HFFc6 (cell line): ENCODE data around the gene NCAN. TPM values are rescaled to one million over a fixed set of nuclear protein-coding genes. Genes with fewer than 3 reads are reported as not detected.

Experiments used
- DNase-seq: peaks from one replicate; pipeline ENCODE4 v3.0.0-alpha.2; 2018
- H3K27ac Mint-ChIP-seq: 2 replicates; pipeline ENCODE4 v1.8.0; 2020; ENCODE audit warnings: mild to moderate bottlenecking, mixed read lengths
- H3K27me3 Mint-ChIP-seq: 2 replicates; pipeline ENCODE4 v1.8.0; 2021; ENCODE audit warnings: mild to moderate bottlenecking, moderate library complexity, mixed read lengths; ENCODE audit not compliant: insufficient read depth
- H3K36me3 Mint-ChIP-seq: 2 replicates; pipeline ENCODE4 v1.8.0; 2021; ENCODE audit warnings: low read depth, mixed read lengths
- H3K4me1 Mint-ChIP-seq: 2 replicates; pipeline ENCODE4 v1.8.0; 2020; ENCODE audit warnings: low read depth, mixed read lengths
- H3K4me3 Mint-ChIP-seq: 2 replicates; pipeline ENCODE4 v1.8.0; 2020; ENCODE audit warnings: mild to moderate bottlenecking, moderate library complexity, mixed read lengths
- H3K9me3 Mint-ChIP-seq: 2 replicates; pipeline ENCODE4 v1.8.0; 2020; ENCODE audit warnings: mild to moderate bottlenecking, mixed read lengths
- long read RNA-seq: library from polyadenylated mRNA; unstranded; transcript quantifications from one replicate; pipeline ENCODE4 v2.0.0, GENCODE V29; 2019
- total RNA-seq, 6 experiments: library from RNA; stranded (reverse); fragmentation: NEBNext Ultra II Directional; extraction: Animal tissue kit (Norgen Biotek cat#: 25700); gene quantifications; 2 replicates in 1 of 6; 3 replicates in 5 of 6; pipeline ENCODE4 v1.2.3, GENCODE V29; 2021
- TF ChIP-seq, protein P1 (sequence below): fragments of 200-600 bp; sonication (generic); IDR thresholded peaks from 2 replicates; pipeline ENCODE4 v1.5.0; 2021; ENCODE audit warnings: antibody characterized with exemption, mild to moderate bottlenecking

NCAN gene
- not detected for total RNA-seq
- long read RNA-seq: 0 reads

DNA sequence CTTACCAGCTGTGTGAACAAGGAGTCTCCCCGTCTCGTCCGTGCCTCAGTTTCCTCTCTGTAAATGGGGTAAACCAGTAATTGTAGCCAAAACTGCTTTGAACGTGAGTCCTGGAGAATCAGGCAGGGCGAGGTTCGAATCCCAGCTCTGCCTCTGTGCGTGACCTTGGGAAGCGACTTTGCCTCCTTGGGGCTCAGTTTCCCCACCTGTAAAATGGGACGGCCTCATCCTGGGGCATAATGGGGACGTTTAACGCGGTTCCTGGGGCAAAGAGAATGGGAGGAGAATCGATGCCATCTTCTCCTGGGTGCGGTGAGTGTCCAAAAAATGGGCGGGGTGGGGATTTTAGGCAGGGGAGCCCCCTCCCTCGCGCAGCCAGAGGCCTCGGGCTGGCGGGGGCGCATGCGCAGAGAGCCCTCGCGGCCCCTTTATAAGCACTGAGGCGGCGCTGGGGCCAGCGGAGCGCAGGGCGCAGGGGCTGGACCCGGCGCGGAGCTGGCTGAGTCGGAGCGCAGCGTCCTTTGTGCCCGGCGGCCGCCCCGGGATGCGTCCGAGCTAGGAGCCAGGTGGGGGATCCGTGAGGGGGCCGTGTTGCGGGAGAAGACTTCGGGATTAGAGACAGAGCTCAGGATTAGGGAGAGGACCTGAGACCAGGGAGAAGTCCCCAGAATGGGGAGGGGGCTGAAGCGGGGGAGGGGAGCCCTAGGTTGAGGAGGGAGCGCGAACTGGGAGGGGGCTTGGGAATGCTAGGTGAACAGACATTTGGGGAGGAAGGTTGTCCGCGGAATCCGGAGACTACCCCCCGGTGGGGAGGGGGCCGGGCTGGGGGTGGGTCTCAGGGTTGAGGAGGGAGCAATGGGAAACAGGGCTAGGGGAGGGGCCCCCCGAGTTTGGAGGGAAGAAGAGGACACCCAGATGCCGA is at the start of gene NCAN:
TSS of gene NCAN (plus strand) at position 460 of the 922 bp plus-strand sequence. CDS start 4,996 bp downstream, outside the sequence.
- TF ChIP-seq, protein P1, sequence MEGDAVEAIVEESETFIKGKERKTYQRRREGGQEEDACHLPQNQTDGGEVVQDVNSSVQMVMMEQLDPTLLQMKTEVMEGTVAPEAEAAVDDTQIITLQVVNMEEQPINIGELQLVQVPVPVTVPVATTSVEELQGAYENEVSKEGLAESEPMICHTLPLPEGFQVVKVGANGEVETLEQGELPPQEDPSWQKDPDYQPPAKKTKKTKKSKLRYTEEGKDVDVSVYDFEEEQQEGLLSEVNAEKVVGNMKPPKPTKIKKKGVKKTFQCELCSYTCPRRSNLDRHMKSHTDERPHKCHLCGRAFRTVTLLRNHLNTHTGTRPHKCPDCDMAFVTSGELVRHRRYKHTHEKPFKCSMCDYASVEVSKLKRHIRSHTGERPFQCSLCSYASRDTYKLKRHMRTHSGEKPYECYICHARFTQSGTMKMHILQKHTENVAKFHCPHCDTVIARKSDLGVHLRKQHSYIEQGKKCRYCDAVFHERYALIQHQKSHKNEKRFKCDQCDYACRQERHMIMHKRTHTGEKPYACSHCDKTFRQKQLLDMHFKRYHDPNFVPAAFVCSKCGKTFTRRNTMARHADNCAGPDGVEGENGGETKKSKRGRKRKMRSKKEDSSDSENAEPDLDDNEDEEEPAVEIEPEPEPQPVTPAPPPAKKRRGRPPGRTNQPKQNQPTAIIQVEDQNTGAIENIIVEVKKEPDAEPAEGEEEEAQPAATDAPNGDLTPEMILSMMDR: no peak
- Mint-ChIP-seq H3K36me3 (no peaks in the 10 kb centered on the region), H3K27ac (no peak within 1 kb of the TSS), H3K27me3 (peaks cover 15% of the 10 kb centered on the region), H3K4me3 (no peak within 1 kb of the TSS), H3K9me3 (no peaks in the 10 kb centered on the region; the same call in 1 of the 2 replicates), H3K4me1 (no peaks in the 10 kb centered on the region)
- no peak for DNase-seq

DNA sequence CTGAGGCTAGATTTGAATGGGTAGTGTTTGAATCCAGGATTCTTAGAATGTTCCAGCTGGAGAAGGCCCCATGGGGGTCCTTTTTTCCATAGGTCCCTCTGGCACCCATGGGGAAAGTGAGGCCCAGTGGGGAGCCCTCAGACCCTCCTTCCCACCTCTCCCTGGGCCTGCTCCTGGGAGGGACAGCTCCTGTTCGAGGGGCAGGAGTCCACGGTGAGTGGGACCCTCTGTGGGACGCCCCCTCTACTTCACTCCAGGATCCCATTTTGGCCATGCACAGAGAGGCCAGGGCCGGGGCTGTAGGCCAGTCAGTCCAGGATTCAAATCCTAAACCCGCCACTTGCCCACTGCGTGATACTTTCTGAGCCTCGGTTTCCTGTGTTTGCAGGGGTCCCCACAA is 49.3 kb upstream of the NCAN start:
- Mint-ChIP-seq H3K4me3 (no peak overlapping the region), H3K4me1 (no peaks in the 10 kb centered on the region), H3K27ac (no peak overlapping the region), H3K27me3 (no peaks in the 10 kb centered on the region), H3K36me3 (no peaks in the 10 kb centered on the region), H3K9me3 (no peaks in the 10 kb centered on the region)
- TF ChIP-seq, protein P1: no peak
- no peak for DNase-seq

DNA sequence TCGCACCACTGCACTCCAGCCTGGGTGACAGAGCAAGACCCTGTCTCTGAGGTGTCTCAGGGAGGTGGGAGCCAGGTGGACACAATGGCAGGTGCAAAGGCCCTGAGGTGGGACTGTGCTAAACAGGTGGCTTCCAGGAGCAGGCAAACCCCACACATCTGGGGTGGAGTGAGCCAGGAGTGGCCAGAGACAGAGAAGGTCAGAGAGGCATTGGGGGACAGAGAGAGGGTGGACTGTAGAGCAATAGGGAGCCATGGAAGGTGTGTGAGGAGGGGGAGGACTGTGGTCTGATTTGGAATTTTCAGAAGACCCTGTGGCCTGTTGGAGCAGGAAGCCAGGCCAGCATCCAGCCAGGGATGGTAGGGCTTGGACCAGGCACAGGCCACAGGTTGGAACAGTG is 46.4 kb upstream of the NCAN start:
- DNase-seq: no peak
- H3K4me1 Mint-ChIP-seq: no peaks in the 10 kb centered on the region
- no peaks in the 10 kb centered on the region for H3K9me3 Mint-ChIP-seq
- H3K36me3 Mint-ChIP-seq: no peaks in the 10 kb centered on the region
- TF ChIP-seq, protein P1: no peak
- no peak overlapping the region for H3K4me3 Mint-ChIP-seq
- no peaks in the 10 kb centered on the region; the same call in 1 of the 2 replicates for H3K27me3 Mint-ChIP-seq
- no peak overlapping the region for H3K27ac Mint-ChIP-seq

DNA sequence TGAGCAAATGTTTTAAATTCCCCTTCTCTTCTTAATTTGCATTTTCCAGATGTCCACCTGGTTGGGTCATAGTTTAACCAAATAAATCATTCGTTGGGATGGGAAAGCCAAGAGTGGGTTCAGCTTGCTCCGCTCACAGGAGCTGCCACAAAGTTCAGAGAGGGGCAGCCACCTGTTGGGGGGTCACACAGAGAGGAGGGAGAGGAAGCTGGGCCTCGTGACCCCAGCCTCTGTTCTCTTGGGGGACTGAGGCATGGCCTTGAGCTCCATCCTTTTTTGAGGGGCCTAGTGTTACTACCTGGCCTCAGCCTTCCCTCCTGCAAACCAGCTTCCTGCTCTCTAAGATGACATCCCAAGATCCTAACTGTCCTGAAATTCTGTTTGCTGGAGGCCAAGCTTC is 44.1 kb upstream of the NCAN start:
- no peaks in the 10 kb centered on the region for H3K4me1 Mint-ChIP-seq
- no peaks in the 10 kb centered on the region; the same call in 1 of the 2 replicates for H3K27me3 Mint-ChIP-seq
- no peaks in the 10 kb centered on the region for H3K9me3 Mint-ChIP-seq
- H3K27ac Mint-ChIP-seq: no peak overlapping the region
- TF ChIP-seq, protein P1: no peak
- no peaks in the 10 kb centered on the region for H3K36me3 Mint-ChIP-seq
- no peak for DNase-seq
- H3K4me3 Mint-ChIP-seq: no peak overlapping the region

DNA sequence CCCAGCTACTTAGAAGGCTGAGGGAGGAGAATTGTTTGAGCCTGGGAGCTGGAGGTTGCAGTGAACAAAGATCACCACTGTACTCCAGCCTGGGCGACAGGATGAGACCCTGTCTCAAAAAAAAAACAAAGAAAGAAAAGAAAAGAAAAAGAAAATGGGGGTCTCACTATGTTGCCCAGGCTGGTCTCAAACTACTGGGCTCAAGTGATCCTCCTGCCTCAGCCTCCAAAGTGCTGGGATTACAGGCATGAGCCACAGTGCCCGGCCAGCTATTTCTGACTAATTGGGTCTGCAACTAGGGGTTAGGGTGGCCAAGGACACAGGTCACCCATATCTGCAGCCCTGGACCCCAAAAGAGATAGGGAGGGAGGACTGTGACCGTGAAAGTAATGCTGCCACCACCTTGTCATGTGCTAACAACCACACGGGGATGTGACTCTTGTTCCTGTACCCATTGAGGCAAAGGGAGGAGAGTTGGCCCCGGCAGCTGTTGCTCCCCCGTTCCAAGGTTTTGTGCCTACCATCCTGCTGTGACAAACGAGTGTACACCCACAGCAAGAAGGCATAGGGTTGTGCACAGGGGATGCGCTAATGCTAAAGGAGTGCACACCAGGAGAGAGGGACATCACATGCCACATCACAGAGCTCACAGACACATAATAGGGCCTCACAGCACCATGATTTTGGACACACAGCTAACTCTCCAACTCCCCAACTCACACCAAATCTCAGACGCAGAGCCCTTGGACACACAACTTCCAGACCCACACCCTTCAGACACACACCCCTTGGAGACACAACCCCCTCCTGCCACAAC is 42.3 kb upstream of the NCAN start:
- DNase-seq: no peak
- Mint-ChIP-seq H3K4me1 (no peaks in the 10 kb centered on the region), H3K27ac (no peak overlapping the region), H3K9me3 (no peaks in the 10 kb centered on the region), H3K36me3 (no peaks in the 10 kb centered on the region), H3K27me3 (no peaks in the 10 kb centered on the region; the same call in 1 of the 2 replicates), H3K4me3 (no peak overlapping the region)
- TF ChIP-seq, protein P1: no peak
